WTC11 (cell line): ENCODE data around the gene MRC2. TPM values are rescaled to one million over a fixed set of nuclear protein-coding genes. Genes with fewer than 3 reads are reported as not detected.

ENCODE experiments used
- ATAC-seq: fragments of 200-7000 bp; cut with Tn5 transposase; 2 replicates; pipeline ENCODE4 v1.10.0; 2021; ENCODE audit warnings: mild to moderate bottlenecking, moderate library complexity
- CTCF ChIA-PET: fragments of 300-600 bp; sonication (Branson Sonifier 250); formaldehyde crosslinking; loops from one replicate; lab custom pipeline; 2021; ENCODE audit warnings: antibody characterized with exemption; lab: Charles Lee
- POLR2A ChIA-PET: fragments of 350-600 bp; sonication (Branson Sonifier 250); formaldehyde crosslinking; loops from one replicate; lab custom pipeline; 2021; ENCODE audit warnings: antibody characterized with exemption; lab: Charles Lee
- DNase-seq: peaks from one replicate; pipeline ENCODE4 v3.0.0; 2021; ENCODE audit warnings: low spot score
- H3K27ac Mint-ChIP-seq: 2 replicates; pipeline ENCODE4 v1.8.0; 2021; ENCODE audit warnings: mixed read lengths
- H3K27me3 Mint-ChIP-seq: 2 replicates; pipeline ENCODE4 v1.8.0; 2021; ENCODE audit warnings: low read depth, mild to moderate bottlenecking, moderate library complexity, mixed read lengths
- H3K36me3 Mint-ChIP-seq: 2 replicates; pipeline ENCODE4 v1.8.0; 2021; ENCODE audit warnings: mixed read lengths
- H3K4me1 Mint-ChIP-seq: 2 replicates; pipeline ENCODE4 v1.8.0; 2022; ENCODE audit warnings: mixed read lengths
- H3K4me3 Mint-ChIP-seq: 2 replicates; pipeline ENCODE4 v1.8.0; 2021; ENCODE audit warnings: mild to moderate bottlenecking, moderate library complexity, mixed read lengths
- H3K9me3 Mint-ChIP-seq: 2 replicates; pipeline ENCODE4 v1.8.0; 2021; ENCODE audit warnings: mixed read lengths
- CREM ChIP-seq: sonication (generic); formaldehyde crosslinking; IDR thresholded peaks from 2 replicates; pipeline ENCODE4 v1.8.1; 2022; ENCODE audit warnings: mild to moderate bottlenecking, missing genetic modification reagents, moderate library complexity
- ESRRA ChIP-seq: sonication (generic); formaldehyde crosslinking; IDR thresholded peaks from 2 replicates; pipeline ENCODE4 v1.8.1; 2022; ENCODE audit warnings: mild to moderate bottlenecking, missing genetic modification reagents, borderline replicate concordance
- GABPB1 ChIP-seq: sonication (generic); formaldehyde crosslinking; IDR thresholded peaks from 2 replicates; pipeline ENCODE4 v1.8.1; 2023; ENCODE audit warnings: mild to moderate bottlenecking, missing genetic modification reagents
- GRHL2 ChIP-seq: fragments of 250-450 bp; sonication (Bioruptor Pico); IDR thresholded peaks from 2 replicates; pipeline ENCODE4 v1.8.0; 2022; ENCODE audit warnings: mild to moderate bottlenecking, moderate library complexity; ENCODE audit not compliant: insufficient replicate concordance, severe bottlenecking
- JAZF1 ChIP-seq: fragments of 250-450 bp; sonication (Bioruptor Pico); IDR thresholded peaks from 2 replicates; pipeline ENCODE4 v1.9.0; 2021; ENCODE audit warnings: moderate library complexity, mild to moderate bottlenecking, inconsistent platforms
- KAT7 ChIP-seq: sonication (generic); formaldehyde crosslinking; IDR thresholded peaks from 2 replicates; pipeline ENCODE4 v1.8.1; 2023; ENCODE audit warnings: missing genetic modification reagents, mild to moderate bottlenecking, borderline replicate concordance
- NFATC4 ChIP-seq: fragments of 250-450 bp; sonication (Bioruptor Pico); IDR thresholded peaks from 2 replicates; pipeline ENCODE4 v1.9.0; 2021; ENCODE audit warnings: mild to moderate bottlenecking
- NR2C2 ChIP-seq: sonication (generic); formaldehyde crosslinking; IDR thresholded peaks from 2 replicates; pipeline ENCODE4 v1.8.0; 2022; ENCODE audit warnings: mild to moderate bottlenecking, missing genetic modification reagents
- NR3C1 ChIP-seq: sonication (generic); formaldehyde crosslinking; conservative IDR thresholded peaks from 2 replicates; pipeline ENCODE4 v1.8.1; 2023; ENCODE audit warnings: low read depth, mild to moderate bottlenecking, missing genetic modification reagents
- RORB ChIP-seq: fragments of 250-450 bp; sonication (Bioruptor Pico); IDR thresholded peaks from 2 replicates; pipeline ENCODE4 v1.9.0; 2021; ENCODE audit warnings: mild to moderate bottlenecking
- SMAD3 ChIP-seq: sonication (generic); formaldehyde crosslinking; IDR thresholded peaks from 2 replicates; pipeline ENCODE4 v1.8.0; 2022; ENCODE audit warnings: missing genetic modification reagents, mild to moderate bottlenecking, borderline replicate concordance
- SOX15 ChIP-seq: fragments of 250-450 bp; sonication (Bioruptor Pico); IDR thresholded peaks from 2 replicates; pipeline ENCODE4 v1.9.0; 2021; ENCODE audit warnings: mild to moderate bottlenecking
- TCF7 ChIP-seq: sonication (generic); formaldehyde crosslinking; IDR thresholded peaks from 2 replicates; pipeline ENCODE4 v1.8.0; 2022; ENCODE audit warnings: mild to moderate bottlenecking, low read depth, missing genetic modification reagents, moderate library complexity
- ZNF138 ChIP-seq: sonication (generic); formaldehyde crosslinking; conservative IDR thresholded peaks from 2 replicates; pipeline ENCODE4 v1.8.1; 2022; ENCODE audit warnings: mild to moderate bottlenecking, moderate library complexity, missing genetic modification reagents
- ZNF416 ChIP-seq: fragments of 250-450 bp; sonication (Bioruptor Pico); IDR thresholded peaks from 2 replicates; pipeline ENCODE4 v1.9.0; 2021; ENCODE audit warnings: mild to moderate bottlenecking, inconsistent platforms
- total RNA-seq: library from RNA; stranded (reverse); gene quantifications from 3 replicates; pipeline ENCODE4 v1.2.3, GENCODE V29; 2021
- TF ChIP-seq, protein P1 (sequence below): sonication (generic); formaldehyde crosslinking; IDR thresholded peaks from 2 replicates; pipeline ENCODE4 v1.8.0; 2022; ENCODE audit warnings: mild to moderate bottlenecking, missing genetic modification reagents
- TF ChIP-seq, protein P2 (sequence below): sonication (generic); formaldehyde crosslinking; IDR thresholded peaks from 2 replicates; pipeline ENCODE4 v1.8.0; 2022; ENCODE audit warnings: mild to moderate bottlenecking, missing genetic modification reagents
- TF ChIP-seq, protein P3 (sequence below): sonication (generic); formaldehyde crosslinking; IDR thresholded peaks from 2 replicates; pipeline ENCODE4 v1.8.0; 2022; ENCODE audit warnings: mild to moderate bottlenecking, missing genetic modification reagents
- TF ChIP-seq, protein P4 (sequence below): sonication (generic); formaldehyde crosslinking; IDR thresholded peaks from 2 replicates; pipeline ENCODE4 v1.8.1; 2022; ENCODE audit warnings: low read depth, missing genetic modification reagents, borderline replicate concordance
- TF ChIP-seq, protein P5 (sequence below): sonication (generic); formaldehyde crosslinking; IDR thresholded peaks from 2 replicates; pipeline ENCODE4 v1.8.1; 2022; ENCODE audit warnings: missing genetic modification reagents, borderline replicate concordance
- TF ChIP-seq, protein P6 (sequence below): fragments of 250-450 bp; sonication (Bioruptor Pico); conservative IDR thresholded peaks from 2 replicates; pipeline ENCODE4 v1.9.0; 2021; ENCODE audit warnings: mild to moderate bottlenecking
- TF ChIP-seq, protein P7 (sequence below): fragments of 200-600 bp; IDR thresholded peaks from 2 replicates; pipeline ENCODE4 v1.8.0; 2022; ENCODE audit warnings: antibody characterized with exemption

The MRC2 gene
- total RNA-seq, 1 experiment from 2014 or later, result 35.3 TPM

DNA sequence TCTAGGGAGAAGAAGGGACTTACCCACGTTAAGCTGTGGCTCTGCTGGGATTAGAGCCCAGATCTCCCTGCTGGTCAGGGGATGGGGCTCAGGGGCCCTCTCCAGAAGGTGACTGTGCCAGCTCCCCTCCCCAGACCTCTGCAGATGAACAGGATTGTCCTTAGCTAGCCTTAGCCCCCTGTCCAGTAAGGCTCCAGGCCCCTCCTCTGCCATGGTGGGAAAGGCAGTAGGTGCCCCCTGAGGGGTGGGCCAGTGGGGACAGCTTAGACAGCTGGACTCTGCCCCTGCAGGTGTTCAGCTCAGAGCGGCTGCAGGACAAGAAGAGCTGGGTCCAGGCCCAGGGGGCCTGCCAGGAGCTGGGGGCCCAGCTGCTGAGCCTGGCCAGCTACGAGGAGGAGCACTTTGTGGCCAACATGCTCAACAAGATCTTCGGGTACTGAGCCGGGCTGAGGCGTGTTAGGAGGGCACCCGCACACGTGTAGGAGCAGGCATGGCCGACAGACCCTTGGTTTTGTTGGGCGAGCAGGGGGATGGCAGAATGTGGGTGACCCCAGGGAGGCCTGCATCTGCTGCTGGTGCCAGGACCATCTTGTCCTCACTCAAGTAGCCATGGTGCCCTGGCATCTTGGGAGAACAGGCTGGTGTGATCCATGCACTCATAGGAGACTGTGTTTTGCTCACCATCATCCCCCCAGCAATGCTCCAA, 50.9 kb downstream of the MRC2 start (continued):
- TF ChIP-seq, protein P1, sequence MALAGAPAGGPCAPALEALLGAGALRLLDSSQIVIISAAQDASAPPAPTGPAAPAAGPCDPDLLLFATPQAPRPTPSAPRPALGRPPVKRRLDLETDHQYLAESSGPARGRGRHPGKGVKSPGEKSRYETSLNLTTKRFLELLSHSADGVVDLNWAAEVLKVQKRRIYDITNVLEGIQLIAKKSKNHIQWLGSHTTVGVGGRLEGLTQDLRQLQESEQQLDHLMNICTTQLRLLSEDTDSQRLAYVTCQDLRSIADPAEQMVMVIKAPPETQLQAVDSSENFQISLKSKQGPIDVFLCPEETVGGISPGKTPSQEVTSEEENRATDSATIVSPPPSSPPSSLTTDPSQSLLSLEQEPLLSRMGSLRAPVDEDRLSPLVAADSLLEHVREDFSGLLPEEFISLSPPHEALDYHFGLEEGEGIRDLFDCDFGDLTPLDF (CRISPR knock-in tag), result no peak
- TF ChIP-seq KAT7 (CRISPR knock-in tag), result no peak
- no peak for TF ChIP-seq ZNF416 (CRISPR knock-in tag)
- TF ChIP-seq CREM, result no peak

DNA sequence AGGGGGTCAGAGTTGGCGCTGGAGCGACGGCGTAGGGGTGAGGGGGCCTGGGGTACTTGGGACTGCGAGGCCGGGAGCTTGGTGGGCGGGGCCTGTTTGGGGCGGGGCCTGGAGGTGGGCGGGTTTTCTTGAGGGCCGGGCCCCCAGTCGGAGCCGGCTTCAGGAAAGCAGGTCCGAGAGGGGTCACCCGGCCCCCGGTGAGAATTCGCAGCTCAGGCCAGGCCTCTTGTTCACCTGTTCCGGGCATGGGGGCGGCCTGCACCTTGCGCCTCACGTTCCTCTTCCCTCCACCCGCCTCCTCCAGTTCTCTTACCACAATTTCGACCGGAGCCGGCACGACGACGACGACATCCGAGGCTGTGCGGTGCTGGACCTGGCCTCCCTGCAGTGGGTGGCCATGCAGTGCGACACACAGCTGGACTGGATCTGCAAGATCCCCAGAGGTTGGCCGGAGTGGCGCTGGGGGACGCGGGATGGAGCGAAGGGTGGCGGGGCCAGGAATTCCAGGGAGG, 52.5 kb downstream of the MRC2 start:
- CTCF ChIA-PET, result interaction anchor here (1.0 to 3.2 kb wide), 2 partner anchors 12 to 42 kb away, joined by 3 to 14 read pairs; no protein-coding TSS in a partner anchor
- H3K4me1 Mint-ChIP-seq, result no peaks in the 10 kb centered on the region
- TF ChIP-seq NR3C1 (CRISPR knock-in tag) (no peak), ZNF416 (CRISPR knock-in tag) (no peak), SOX15 (CRISPR knock-in tag) (no peak), GRHL2 (CRISPR knock-in tag) (no peak), NFATC4 (CRISPR knock-in tag) (no peak), ESRRA (CRISPR knock-in tag) (no peak), ZNF138 (CRISPR knock-in tag) (no peak), GABPB1 (no peak), NR2C2 (CRISPR knock-in tag) (no peak)
- TF ChIP-seq, protein P2, sequence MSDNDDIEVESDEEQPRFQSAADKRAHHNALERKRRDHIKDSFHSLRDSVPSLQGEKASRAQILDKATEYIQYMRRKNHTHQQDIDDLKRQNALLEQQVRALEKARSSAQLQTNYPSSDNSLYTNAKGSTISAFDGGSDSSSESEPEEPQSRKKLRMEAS, result no peak
- TF ChIP-seq, protein P3, sequence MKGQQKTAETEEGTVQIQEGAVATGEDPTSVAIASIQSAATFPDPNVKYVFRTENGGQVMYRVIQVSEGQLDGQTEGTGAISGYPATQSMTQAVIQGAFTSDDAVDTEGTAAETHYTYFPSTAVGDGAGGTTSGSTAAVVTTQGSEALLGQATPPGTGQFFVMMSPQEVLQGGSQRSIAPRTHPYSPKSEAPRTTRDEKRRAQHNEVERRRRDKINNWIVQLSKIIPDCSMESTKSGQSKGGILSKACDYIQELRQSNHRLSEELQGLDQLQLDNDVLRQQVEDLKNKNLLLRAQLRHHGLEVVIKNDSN (CRISPR knock-in tag), result no peak
- TF ChIP-seq, protein P4, sequence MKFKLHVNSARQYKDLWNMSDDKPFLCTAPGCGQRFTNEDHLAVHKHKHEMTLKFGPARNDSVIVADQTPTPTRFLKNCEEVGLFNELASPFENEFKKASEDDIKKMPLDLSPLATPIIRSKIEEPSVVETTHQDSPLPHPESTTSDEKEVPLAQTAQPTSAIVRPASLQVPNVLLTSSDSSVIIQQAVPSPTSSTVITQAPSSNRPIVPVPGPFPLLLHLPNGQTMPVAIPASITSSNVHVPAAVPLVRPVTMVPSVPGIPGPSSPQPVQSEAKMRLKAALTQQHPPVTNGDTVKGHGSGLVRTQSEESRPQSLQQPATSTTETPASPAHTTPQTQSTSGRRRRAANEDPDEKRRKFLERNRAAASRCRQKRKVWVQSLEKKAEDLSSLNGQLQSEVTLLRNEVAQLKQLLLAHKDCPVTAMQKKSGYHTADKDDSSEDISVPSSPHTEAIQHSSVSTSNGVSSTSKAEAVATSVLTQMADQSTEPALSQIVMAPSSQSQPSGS (CRISPR knock-in tag), result no peak
- TF ChIP-seq, protein P5, sequence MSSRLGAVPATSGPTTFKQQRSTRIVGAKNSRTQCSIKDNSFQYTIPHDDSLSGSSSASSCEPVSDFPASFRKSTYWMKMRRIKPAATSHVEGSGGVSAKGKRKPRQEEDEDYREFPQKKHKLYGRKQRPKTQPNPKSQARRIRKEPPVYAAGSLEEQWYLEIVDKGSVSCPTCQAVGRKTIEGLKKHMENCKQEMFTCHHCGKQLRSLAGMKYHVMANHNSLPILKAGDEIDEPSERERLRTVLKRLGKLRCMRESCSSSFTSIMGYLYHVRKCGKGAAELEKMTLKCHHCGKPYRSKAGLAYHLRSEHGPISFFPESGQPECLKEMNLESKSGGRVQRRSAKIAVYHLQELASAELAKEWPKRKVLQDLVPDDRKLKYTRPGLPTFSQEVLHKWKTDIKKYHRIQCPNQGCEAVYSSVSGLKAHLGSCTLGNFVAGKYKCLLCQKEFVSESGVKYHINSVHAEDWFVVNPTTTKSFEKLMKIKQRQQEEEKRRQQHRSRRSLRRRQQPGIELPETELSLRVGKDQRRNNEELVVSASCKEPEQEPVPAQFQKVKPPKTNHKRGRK, result no peak
- TF ChIP-seq, all 79 proteins: peak for 0
- Mint-ChIP-seq H3K27me3 (no peaks in the 10 kb centered on the region), H3K9me3 (peaks cover 8% of the 10 kb centered on the region), H3K36me3 (peaks cover 12% of the 10 kb centered on the region), H3K4me3 (no peak overlapping the region), H3K27ac (no peak overlapping the region)
- POLR2A ChIA-PET, result no interaction called here
- ATAC-seq, result peak; percentile 73
- DNase-seq, result peak; percentile 62

DNA sequence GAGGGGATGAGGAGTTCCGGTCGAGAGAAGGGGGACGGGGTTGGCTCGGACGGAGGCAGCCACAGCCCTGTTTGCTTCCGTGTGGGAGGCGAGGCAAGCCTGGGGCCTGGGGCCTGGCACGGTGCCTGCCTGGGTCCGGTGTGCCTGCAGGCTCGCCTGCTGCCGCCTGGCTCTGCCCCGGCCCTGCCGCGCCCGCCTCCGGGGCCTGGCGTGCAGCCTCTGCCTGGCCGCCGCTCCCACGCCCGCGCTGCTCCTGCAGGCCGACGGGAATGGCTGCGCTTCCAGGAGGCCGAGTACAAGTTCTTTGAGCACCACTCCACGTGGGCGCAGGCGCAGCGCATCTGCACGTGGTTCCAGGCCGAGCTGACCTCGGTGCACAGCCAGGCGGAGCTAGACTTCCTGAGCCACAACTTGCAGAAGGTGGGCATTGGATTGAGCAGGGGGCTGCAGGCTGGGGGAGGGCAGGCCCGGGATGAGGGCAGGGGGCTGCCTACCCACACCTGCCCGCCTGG, 53.1 kb downstream of the MRC2 start:
- Mint-ChIP-seq H3K4me3 (no peak overlapping the region), H3K27ac (no peak overlapping the region; the same call in 1 of the 2 replicates), H3K4me1 (no peaks in the 10 kb centered on the region), H3K9me3 (peaks cover 14% of the 10 kb centered on the region), H3K27me3 (no peaks in the 10 kb centered on the region), H3K36me3 (peaks cover 18% of the 10 kb centered on the region)
- DNase-seq (no peak), ATAC-seq (peak; percentile 43)
- CTCF ChIA-PET, result interaction anchor here (3.2 kb wide), 1 partner anchor 12 kb away, joined by 14 read pairs; no protein-coding TSS in a partner anchor
- POLR2A ChIA-PET, result no interaction called here
- TF ChIP-seq JAZF1 (CRISPR knock-in tag) (no peak), TCF7 (CRISPR knock-in tag) (no peak), RORB (CRISPR knock-in tag) (no peak), SMAD3 (CRISPR knock-in tag) (no peak)
- TF ChIP-seq, protein P6, sequence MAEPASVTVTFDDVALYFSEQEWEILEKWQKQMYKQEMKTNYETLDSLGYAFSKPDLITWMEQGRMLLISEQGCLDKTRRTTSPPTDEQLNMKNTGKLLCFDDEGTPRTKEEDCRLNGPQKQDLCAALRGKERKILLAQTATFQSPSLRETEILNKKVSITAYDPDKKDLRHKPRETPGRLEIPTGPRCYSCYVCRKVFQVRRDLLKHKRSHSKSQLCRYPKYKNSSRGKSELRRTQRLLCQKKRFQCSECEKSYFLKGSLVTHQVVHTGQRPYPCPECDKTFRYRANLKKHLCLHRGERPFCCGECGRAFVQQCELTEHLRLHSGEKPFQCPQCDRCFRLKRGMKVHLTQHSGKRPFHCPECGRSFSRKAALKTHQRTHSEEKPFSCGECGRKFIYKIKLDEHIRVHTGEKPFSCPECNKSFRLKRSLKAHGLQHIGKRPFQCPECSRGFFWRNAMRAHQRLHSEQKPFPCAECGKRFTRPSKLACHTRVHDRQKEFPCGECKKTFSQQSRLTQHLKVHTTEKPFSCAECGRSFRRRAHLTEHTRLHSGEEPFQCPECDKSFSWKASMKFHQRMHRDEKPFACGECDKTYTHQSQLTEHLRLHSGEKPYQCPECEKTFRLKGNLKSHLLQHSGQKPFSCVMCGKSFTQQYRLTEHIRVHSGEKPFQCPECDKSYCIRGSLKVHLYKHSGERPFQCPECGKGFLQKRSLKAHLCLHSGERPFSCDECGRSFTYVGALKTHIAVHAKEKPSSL, result no peak
- TF ChIP-seq, protein P3 (CRISPR knock-in tag), result no peak
- TF ChIP-seq, protein P2, result no peak
- TF ChIP-seq, protein P7, sequence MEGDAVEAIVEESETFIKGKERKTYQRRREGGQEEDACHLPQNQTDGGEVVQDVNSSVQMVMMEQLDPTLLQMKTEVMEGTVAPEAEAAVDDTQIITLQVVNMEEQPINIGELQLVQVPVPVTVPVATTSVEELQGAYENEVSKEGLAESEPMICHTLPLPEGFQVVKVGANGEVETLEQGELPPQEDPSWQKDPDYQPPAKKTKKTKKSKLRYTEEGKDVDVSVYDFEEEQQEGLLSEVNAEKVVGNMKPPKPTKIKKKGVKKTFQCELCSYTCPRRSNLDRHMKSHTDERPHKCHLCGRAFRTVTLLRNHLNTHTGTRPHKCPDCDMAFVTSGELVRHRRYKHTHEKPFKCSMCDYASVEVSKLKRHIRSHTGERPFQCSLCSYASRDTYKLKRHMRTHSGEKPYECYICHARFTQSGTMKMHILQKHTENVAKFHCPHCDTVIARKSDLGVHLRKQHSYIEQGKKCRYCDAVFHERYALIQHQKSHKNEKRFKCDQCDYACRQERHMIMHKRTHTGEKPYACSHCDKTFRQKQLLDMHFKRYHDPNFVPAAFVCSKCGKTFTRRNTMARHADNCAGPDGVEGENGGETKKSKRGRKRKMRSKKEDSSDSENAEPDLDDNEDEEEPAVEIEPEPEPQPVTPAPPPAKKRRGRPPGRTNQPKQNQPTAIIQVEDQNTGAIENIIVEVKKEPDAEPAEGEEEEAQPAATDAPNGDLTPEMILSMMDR, result no peak
